Neural progenitor cell (in vitro differentiated cells): Measurements from ENCODE around the gene CD28.

Experiments
- CTCF ChIP-seq: fragments of 200-600 bp; sonication (generic); IDR thresholded peaks from 2 replicates; pipeline ENCODE4 v1.5.1; 2017; ENCODE audit warnings: antibody characterized with exemption, mild to moderate bottlenecking
- EZH2 ChIP-seq: fragments of 200-600 bp; sonication (generic); IDR thresholded peaks from 2 replicates; pipeline ENCODE4 v1.6.1; 2017; ENCODE audit warnings: antibody characterized with exemption, mild to moderate bottlenecking, moderate library complexity

- no peak for TF ChIP-seq CTCF
- TF ChIP-seq EZH2, result no peak
These were observed 3.1 kb downstream of the CD28 start for GRCh38 chr2:203709416-203710040.
